Natural killer cell (primary cell): ENCODE data around the gene SYNC. TPM values are rescaled to one million over a fixed set of nuclear protein-coding genes. Genes with fewer than 3 reads are reported as not detected.

ENCODE experiments used
- ATAC-seq, 3 donors: fragments of 150-1000 bp in 2 of 3; fragments of 200-7000 bp in 1 of 3; cut with Tn5 transposase; 1 replicate in 1 of 3; 2 replicates in 2 of 3; pipeline ENCODE4 v1.10.0; 2021; ENCODE audit warnings: mild to moderate bottlenecking in 2 of 3, moderate library complexity in 2 of 3
- DNase-seq, 2 donors: peaks; one replicate each; pipeline versions ENCODE4 v3.0.0 to v3.0.0-alpha.2; 2013 to 2021; ENCODE audit warnings: mixed read lengths in 1 of 2
- H3K27ac ChIP-seq: one replicate; pipeline ENCODE4 v1.5.1; 2013; ENCODE audit warnings: mild to moderate bottlenecking, low read length
- H3K27me3 ChIP-seq: one replicate; pipeline ENCODE4 v1.6.1; 2013; ENCODE audit warnings: low read length; ENCODE audit not compliant: control insufficient read depth, insufficient read depth
- H3K36me3 ChIP-seq: one replicate; pipeline ENCODE4 v1.6.1; 2013; ENCODE audit warnings: low read length; ENCODE audit not compliant: control insufficient read depth, insufficient read depth
- H3K4me1 ChIP-seq: one replicate; pipeline ENCODE4 v1.6.1; 2013; ENCODE audit warnings: low read length; ENCODE audit not compliant: control insufficient read depth, insufficient read depth
- H3K4me3 ChIP-seq: one replicate; pipeline ENCODE4 v1.5.1; 2013; ENCODE audit warnings: low read length
- H3K9me3 ChIP-seq: one replicate; pipeline ENCODE4 v1.6.1; 2013; ENCODE audit warnings: low read length; ENCODE audit not compliant: control insufficient read depth, insufficient read depth
- H3K27ac Mint-ChIP-seq, 2 donors: one replicate each; pipeline ENCODE4 v1.8.0; 2022; ENCODE audit warnings: mild to moderate bottlenecking in 2 of 2, mixed read lengths in 2 of 2, moderate library complexity in 1 of 2
- H3K27me3 Mint-ChIP-seq, 2 donors: one replicate each; pipeline ENCODE4 v1.8.0; 2022; ENCODE audit warnings: low read depth in 2 of 2, mixed read lengths in 2 of 2
- H3K36me3 Mint-ChIP-seq: one replicate; pipeline ENCODE4 v1.8.0; 2022; ENCODE audit warnings: mixed read lengths
- H3K4me1 Mint-ChIP-seq, 2 donors: one replicate each; pipeline ENCODE4 v1.8.0; 2022; ENCODE audit warnings: mixed read lengths in 2 of 2
- H3K4me3 Mint-ChIP-seq: one replicate; pipeline ENCODE4 v1.8.0; 2022; ENCODE audit warnings: mild to moderate bottlenecking, moderate library complexity, mixed read lengths
- H3K9me3 Mint-ChIP-seq, 2 donors: one replicate each; pipeline ENCODE4 v1.8.0; 2022; ENCODE audit warnings: mixed read lengths in 2 of 2
- CTCF ChIP-seq: fragments of 200-600 bp; IDR thresholded peaks from one replicate; pipeline ENCODE4 v1.8.0; 2022; ENCODE audit warnings: antibody characterized with exemption
- WGBS: methylation state at CpG from one replicate; pipeline ENCODE4 v1.1.7; 2013; ENCODE audit warnings: missing lambda C conversion rate; ENCODE audit not compliant: insufficient coverage; 5-methylcytosine and 5-hydroxymethylcytosine counted together
- intact Hi-C: fragments of 100-400 bp; cut with micrococcal nuclease; formaldehyde crosslinking; loops from one replicate; pipeline ENCODE4 v1.14.2; 2022
- total RNA-seq, 4 donors: library from RNA; stranded (reverse); fragments of 120-200 nt in 1 of 4; gene quantifications; one replicate each; pipeline versions ENCODE4 v1.2.3 to v1.2.4, GENCODE V29; 2013 to 2022

Gene SYNC
- total RNA-seq, 3 donors from 2014 or later (not counting 1 experiment from before 2014, with no cell fraction given): not detected

- no peak for TF ChIP-seq CTCF
- ATAC-seq (no peak), DNase-seq (no peak)
- intact Hi-C loops: no loop called here
- no peak overlapping the region for H3K27ac Mint-ChIP-seq
- H3K36me3 Mint-ChIP-seq: no peaks in the 10 kb centered on the region
- Histone ChIP-seq H3K9me3 (no peaks in the 10 kb centered on the region), H3K27me3 (peaks cover 7% of the 10 kb centered on the region), H3K4me1 (peaks cover 14% of the 10 kb centered on the region), H3K36me3 (no peaks in the 10 kb centered on the region), H3K27ac (no peak overlapping the region), H3K4me3 (no peak overlapping the region)
- no peaks in the 10 kb centered on the region for H3K27me3 Mint-ChIP-seq
- WGBS: 74% methylated on average over 4 of the region's 6 CpGs
- H3K4me1 Mint-ChIP-seq: no peaks in the 10 kb centered on the region
- H3K4me3 Mint-ChIP-seq: peak overlapping the region; percentile 67
- no peaks in the 10 kb centered on the region for H3K9me3 Mint-ChIP-seq
Observed at GRCh38 chr1:32743380-32744070, 41.0 kb upstream of the SYNC start.

GRCh38 chr1:32742956-32743355, 40.4 kb upstream of the SYNC start:
- no peaks in the 10 kb centered on the region for H3K27me3 Mint-ChIP-seq

GRCh38 chr1:32742199-32742947, 39.8 kb upstream of the SYNC start:
- no peaks in the 10 kb centered on the region for H3K36me3 ChIP-seq
- H3K9me3 ChIP-seq: no peaks in the 10 kb centered on the region
- no peaks in the 10 kb centered on the region for H3K4me1 Mint-ChIP-seq
- H3K27me3 ChIP-seq: peaks cover 7% of the 10 kb centered on the region
- H3K4me3 Mint-ChIP-seq: peak overlapping the region; percentile 67
- H3K27ac ChIP-seq: no peak overlapping the region
- WGBS: 17% methylated on average over 26 of the region's 28 CpGs
- ATAC-seq (peak in 2 of 3 donors; percentile 19 to 24), DNase-seq (no peak)
- H3K27ac Mint-ChIP-seq: peak overlapping the region in 1 of 2 donors; percentile 48
- H3K4me3 ChIP-seq: no peak overlapping the region
- no peak for TF ChIP-seq CTCF
- H3K9me3 Mint-ChIP-seq: no peaks in the 10 kb centered on the region
- no peaks in the 10 kb centered on the region for H3K36me3 Mint-ChIP-seq
- no peaks in the 10 kb centered on the region for H3K27me3 Mint-ChIP-seq
- intact Hi-C loops: no loop called here
- peaks cover 14% of the 10 kb centered on the region for H3K4me1 ChIP-seq

More at GRCh38 chr1:32742956-32743355, 40.4 kb upstream of the SYNC start:
- Mint-ChIP-seq H3K36me3 (no peaks in the 10 kb centered on the region), H3K4me1 (no peaks in the 10 kb centered on the region), H3K27ac (peak overlapping the region in 1 of 2 donors; percentile 48), H3K4me3 (peak overlapping the region; percentile 67), H3K9me3 (no peaks in the 10 kb centered on the region)
- H3K36me3 ChIP-seq: no peaks in the 10 kb centered on the region
- intact Hi-C loops: no loop called here
- DNase-seq: no peak
- peaks cover 14% of the 10 kb centered on the region for H3K4me1 ChIP-seq
- no peaks in the 10 kb centered on the region for H3K9me3 ChIP-seq
- WGBS: 89% methylated on average over 4 of the region's 4 CpGs
- ATAC-seq: no peak
- TF ChIP-seq CTCF: no peak
- peaks cover 7% of the 10 kb centered on the region for H3K27me3 ChIP-seq
- H3K4me3 ChIP-seq: no peak overlapping the region
- no peak overlapping the region for H3K27ac ChIP-seq
